Mucosa of stomach (tissue), 1 donor: Measurements from ENCODE around the gene SRPK1.

Source experiments
- H3K27me3 ChIP-seq: one replicate; pipeline ENCODE4 v1.7.0; 2013; ENCODE audit warnings: mild to moderate bottlenecking, low read length; ENCODE audit not compliant: control insufficient read depth, insufficient read depth
- H3K36me3 ChIP-seq: one replicate; pipeline ENCODE4 v1.7.0; 2013; ENCODE audit warnings: low read length; ENCODE audit not compliant: control insufficient read depth, insufficient read depth
- H3K4me1 ChIP-seq: one replicate; pipeline ENCODE4 v1.7.0; 2013; ENCODE audit warnings: mild to moderate bottlenecking, low read length; ENCODE audit not compliant: control insufficient read depth, insufficient read depth
- H3K4me3 ChIP-seq: one replicate; pipeline ENCODE4 v1.7.0; 2013; ENCODE audit warnings: low read length
- H3K9ac ChIP-seq: one replicate; pipeline ENCODE4 v1.7.0; 2013; ENCODE audit warnings: mild to moderate bottlenecking, low read length, moderate library complexity
- H3K9me3 ChIP-seq: one replicate; pipeline ENCODE4 v1.7.0; 2013; ENCODE audit warnings: mild to moderate bottlenecking, low read length, moderate library complexity; ENCODE audit not compliant: control insufficient read depth
- donor health status: Pancreatic carcinoma.

SRPK1 gene

GRCh38 chr6:35907750-35908149, 13.1 kb downstream of the SRPK1 start:
- H3K36me3 ChIP-seq, result peaks cover 15% of the 10 kb centered on the region
- H3K4me1 ChIP-seq, result no peaks in the 10 kb centered on the region
- no peak overlapping the region for H3K9ac ChIP-seq
- no peaks in the 10 kb centered on the region for H3K9me3 ChIP-seq
- no peaks in the 10 kb centered on the region for H3K27me3 ChIP-seq
- H3K4me3 ChIP-seq, result no peak overlapping the region

DNA sequence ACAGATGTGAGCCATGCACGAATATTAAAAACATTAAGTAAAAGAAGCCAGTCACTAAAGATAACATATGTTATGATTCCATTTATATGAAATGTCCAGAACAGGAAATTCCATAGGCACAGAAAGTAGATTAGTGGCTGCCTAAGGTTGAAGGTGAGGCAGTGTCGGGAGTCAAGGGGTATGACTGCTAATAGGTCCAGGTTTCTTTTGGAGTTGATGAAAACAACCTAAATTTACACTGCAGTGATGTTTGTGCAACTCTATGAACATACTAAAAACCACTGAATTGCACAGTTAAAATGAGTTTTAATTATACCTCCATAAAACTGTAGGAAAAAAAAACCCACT, 14.4 kb downstream of the SRPK1 start:
- Histone ChIP-seq H3K27me3 (no peaks in the 10 kb centered on the region), H3K9ac (no peak overlapping the region), H3K36me3 (peaks cover 15% of the 10 kb centered on the region), H3K4me1 (no peaks in the 10 kb centered on the region), H3K9me3 (no peaks in the 10 kb centered on the region), H3K4me3 (no peak overlapping the region)

GRCh38 chr6:35905841-35906498, 14.9 kb downstream of the SRPK1 start:
- Histone ChIP-seq H3K36me3 (peaks cover 15% of the 10 kb centered on the region), H3K4me1 (no peaks in the 10 kb centered on the region), H3K9ac (no peak overlapping the region), H3K9me3 (no peaks in the 10 kb centered on the region), H3K4me3 (no peak overlapping the region), H3K27me3 (no peaks in the 10 kb centered on the region)

DNA sequence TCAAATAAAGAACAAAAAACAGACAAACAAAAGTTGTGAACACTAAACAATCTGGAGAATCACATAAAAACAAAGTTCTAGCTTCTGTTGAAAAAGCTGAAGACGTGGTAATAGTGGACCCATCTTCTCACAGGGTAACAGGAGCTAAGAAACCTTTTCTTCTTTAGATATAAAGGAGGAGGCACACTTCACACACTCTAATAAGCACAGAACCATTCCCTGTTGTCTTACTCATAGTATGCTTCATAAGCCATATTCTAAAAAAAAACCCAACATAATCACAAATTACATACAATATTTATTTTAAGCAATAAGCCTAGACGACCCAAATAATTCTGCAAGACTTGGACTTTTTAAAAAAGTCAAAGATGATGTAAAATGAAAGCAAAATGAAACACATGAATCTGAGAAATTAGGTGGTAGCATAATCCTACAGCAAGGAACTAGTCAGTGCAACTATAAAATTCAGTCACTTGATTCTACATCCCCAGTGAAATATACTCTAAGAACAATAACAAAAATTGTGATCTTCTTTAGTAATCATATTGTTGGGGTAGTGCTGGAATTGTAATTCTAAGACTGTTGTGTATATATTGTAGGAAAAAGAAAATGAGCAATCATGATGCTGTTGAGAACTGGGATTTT, 15.6 kb downstream of the SRPK1 start:
- no peak overlapping the region for H3K9ac ChIP-seq
- no peak overlapping the region for H3K4me3 ChIP-seq
- no peaks in the 10 kb centered on the region for H3K27me3 ChIP-seq
- H3K4me1 ChIP-seq, result no peaks in the 10 kb centered on the region
- H3K9me3 ChIP-seq, result no peaks in the 10 kb centered on the region
- peaks cover 10% of the 10 kb centered on the region for H3K36me3 ChIP-seq

- Histone ChIP-seq H3K9me3 (no peaks in the 10 kb centered on the region), H3K36me3 (no peaks in the 10 kb centered on the region), H3K4me3 (no peak overlapping the region), H3K9ac (no peak overlapping the region), H3K27me3 (no peaks in the 10 kb centered on the region), H3K4me1 (no peaks in the 10 kb centered on the region)
Measured at GRCh38 chr6:35903679-35904078, 17.2 kb downstream of the SRPK1 start.

DNA sequence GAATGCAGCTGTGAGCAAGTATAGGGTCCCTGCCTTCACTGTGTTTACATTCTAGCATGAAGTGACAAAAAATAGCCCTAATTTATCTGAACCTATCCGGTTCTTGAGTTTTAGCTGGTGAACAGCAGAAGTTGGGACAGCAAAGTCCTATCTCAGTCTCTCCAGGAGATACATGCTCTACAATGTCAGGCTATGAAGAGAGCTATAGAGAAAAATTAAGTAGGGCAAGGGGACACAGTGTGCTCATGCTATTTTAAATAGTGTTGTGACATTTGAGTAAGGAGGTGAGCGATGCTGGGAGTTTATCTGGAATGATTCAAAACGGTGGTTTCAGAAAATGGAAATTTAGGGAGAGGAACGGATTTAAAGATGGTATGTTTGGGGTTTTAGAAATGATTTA, 20.4 kb downstream of the SRPK1 start:
- Histone ChIP-seq H3K4me3 (no peak overlapping the region), H3K27me3 (no peaks in the 10 kb centered on the region), H3K36me3 (no peaks in the 10 kb centered on the region), H3K9ac (no peak overlapping the region), H3K4me1 (no peaks in the 10 kb centered on the region), H3K9me3 (no peaks in the 10 kb centered on the region)

DNA sequence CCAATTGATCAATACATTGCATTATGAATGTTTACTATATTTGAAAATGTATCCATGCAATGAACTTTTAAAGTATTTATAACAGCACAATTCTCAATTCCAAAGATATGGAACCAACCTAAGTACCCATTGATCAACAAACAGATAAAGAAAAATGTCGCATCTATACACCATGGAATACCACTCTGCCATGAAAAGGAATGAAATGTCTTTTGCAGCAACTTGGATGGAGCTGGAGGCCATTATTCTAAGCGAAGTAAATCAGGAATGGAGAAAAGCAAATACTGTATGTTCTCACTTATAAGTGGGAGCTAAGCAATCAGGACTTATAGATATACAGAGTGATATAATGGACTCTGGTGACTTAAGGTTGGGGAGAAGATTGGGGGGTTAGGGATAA, 22.9 kb downstream of the SRPK1 start:
- H3K9me3 ChIP-seq, result no peaks in the 10 kb centered on the region
- no peaks in the 10 kb centered on the region for H3K27me3 ChIP-seq
- no peaks in the 10 kb centered on the region for H3K36me3 ChIP-seq
- no peak overlapping the region for H3K9ac ChIP-seq
- H3K4me3 ChIP-seq, result no peak overlapping the region
- no peaks in the 10 kb centered on the region for H3K4me1 ChIP-seq

DNA sequence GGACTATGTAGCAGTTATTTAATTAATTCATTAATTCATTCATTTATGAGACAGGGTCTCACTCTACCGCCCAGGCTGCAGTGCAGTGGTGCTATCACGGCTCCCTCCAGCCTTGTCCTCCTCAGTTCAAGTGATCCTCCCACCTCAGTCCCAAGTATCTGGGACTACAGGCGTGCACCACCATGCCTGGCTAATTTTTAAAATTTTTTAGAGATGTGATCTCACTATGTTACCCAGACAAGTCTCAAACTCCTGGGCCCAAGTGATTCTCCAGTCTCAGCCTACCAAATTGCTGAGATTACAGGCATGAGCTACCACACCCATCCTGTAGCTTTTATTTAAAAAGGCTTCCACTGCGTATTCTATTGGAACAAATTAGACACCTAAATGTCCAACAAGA, 23.4 kb downstream of the SRPK1 start:
- H3K9me3 ChIP-seq, result no peaks in the 10 kb centered on the region
- no peak overlapping the region for H3K9ac ChIP-seq
- H3K4me3 ChIP-seq, result no peak overlapping the region
- no peaks in the 10 kb centered on the region for H3K36me3 ChIP-seq
- no peaks in the 10 kb centered on the region for H3K27me3 ChIP-seq
- H3K4me1 ChIP-seq, result no peaks in the 10 kb centered on the region

- no peak overlapping the region for H3K4me3 ChIP-seq
- no peaks in the 10 kb centered on the region for H3K4me1 ChIP-seq
- H3K36me3 ChIP-seq, result no peaks in the 10 kb centered on the region
- no peak overlapping the region for H3K9ac ChIP-seq
- H3K9me3 ChIP-seq, result no peaks in the 10 kb centered on the region
- no peaks in the 10 kb centered on the region for H3K27me3 ChIP-seq
Measured at GRCh38 chr6:35897036-35897435, 23.9 kb downstream of the SRPK1 start.

DNA sequence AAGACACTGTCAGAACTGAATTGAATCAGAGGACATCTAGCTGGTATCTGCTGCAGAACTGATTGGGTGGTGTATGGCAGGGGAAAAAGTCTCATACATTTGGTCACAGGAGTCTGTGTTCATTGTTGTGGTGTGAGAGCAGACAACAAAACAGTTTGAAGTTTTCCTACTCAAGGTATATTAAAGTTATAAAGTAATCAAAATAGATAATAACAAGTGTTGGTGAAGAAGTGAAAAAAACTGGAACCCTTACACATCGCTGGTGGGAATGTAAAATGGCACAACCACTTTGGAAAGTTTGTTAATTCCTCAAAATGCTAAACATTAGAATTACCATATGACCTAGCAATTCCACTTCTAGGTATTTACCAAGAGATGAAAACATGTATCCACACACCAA, 24.7 kb downstream of the SRPK1 start:
- no peak overlapping the region for H3K9ac ChIP-seq

DNA sequence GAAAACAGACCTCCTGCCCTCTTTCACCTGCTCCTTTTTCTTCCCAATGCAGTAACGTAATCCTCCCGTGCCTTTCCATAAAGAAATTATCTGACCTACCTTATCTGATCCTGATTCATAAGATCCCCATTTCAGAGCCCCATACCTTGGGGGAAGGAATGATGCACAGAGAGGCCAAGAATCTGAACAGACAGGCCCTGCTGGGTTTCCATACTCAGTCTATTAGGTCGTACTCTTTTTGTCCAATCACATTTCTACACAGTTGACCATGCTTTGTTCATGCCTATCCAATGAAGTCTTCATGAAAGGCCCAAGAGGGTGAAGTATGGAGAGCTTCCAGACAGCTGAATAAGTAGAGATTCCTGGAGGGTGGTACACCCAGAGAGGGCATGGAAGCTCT, 25.3 kb downstream of the SRPK1 start:
- no peaks in the 10 kb centered on the region for H3K27me3 ChIP-seq
- no peaks in the 10 kb centered on the region for H3K4me1 ChIP-seq
- H3K4me3 ChIP-seq, result no peak overlapping the region
- no peaks in the 10 kb centered on the region for H3K36me3 ChIP-seq
- H3K9ac ChIP-seq, result no peak overlapping the region
- H3K9me3 ChIP-seq, result no peaks in the 10 kb centered on the region

More for the DNA sequence above, 24.7 kb downstream of the SRPK1 start:
- Histone ChIP-seq H3K4me1 (no peaks in the 10 kb centered on the region), H3K36me3 (no peaks in the 10 kb centered on the region), H3K27me3 (no peaks in the 10 kb centered on the region), H3K4me3 (no peak overlapping the region), H3K9me3 (no peaks in the 10 kb centered on the region)

DNA sequence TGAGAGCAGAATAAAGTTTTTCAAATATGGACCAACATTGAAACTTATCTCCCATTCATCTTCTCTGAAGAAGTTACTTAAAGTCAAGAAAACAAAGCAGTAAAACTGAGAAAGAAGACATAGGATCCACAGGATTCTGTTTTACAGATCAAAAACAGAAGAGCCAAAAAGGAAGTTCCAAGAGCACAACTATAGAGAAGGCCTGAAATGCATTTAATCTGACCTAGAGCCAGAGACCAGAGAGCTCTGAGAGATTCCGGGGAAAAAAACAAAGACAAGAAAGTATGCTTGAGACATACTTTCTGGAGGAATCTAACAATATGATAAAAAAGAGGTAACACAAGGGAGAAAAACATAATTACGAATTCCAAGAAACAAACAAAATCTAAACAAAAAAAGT, 26.1 kb downstream of the SRPK1 start:
- Histone ChIP-seq H3K9ac (no peak overlapping the region), H3K9me3 (no peaks in the 10 kb centered on the region), H3K4me1 (no peaks in the 10 kb centered on the region), H3K4me3 (no peak overlapping the region), H3K27me3 (no peaks in the 10 kb centered on the region), H3K36me3 (no peaks in the 10 kb centered on the region)

- Histone ChIP-seq H3K36me3 (no peaks in the 10 kb centered on the region), H3K27me3 (no peaks in the 10 kb centered on the region), H3K9ac (no peak overlapping the region), H3K9me3 (no peaks in the 10 kb centered on the region), H3K4me3 (no peak overlapping the region), H3K4me1 (no peaks in the 10 kb centered on the region)
Measured at GRCh38 chr6:35893246-35893645, 27.7 kb downstream of the SRPK1 start.
